GM19099 (cell line): ENCODE measurements around the gene KBTBD4.

Experiments
- POLR2A ChIP-seq: IDR thresholded peaks from 3 replicates; pipeline ENCODE4 v1.6.1; 2011; ENCODE audit warnings: low read depth; ENCODE audit not compliant: insufficient read length; ENCODE audit errors: extremely low read depth

KBTBD4 gene

DNA sequence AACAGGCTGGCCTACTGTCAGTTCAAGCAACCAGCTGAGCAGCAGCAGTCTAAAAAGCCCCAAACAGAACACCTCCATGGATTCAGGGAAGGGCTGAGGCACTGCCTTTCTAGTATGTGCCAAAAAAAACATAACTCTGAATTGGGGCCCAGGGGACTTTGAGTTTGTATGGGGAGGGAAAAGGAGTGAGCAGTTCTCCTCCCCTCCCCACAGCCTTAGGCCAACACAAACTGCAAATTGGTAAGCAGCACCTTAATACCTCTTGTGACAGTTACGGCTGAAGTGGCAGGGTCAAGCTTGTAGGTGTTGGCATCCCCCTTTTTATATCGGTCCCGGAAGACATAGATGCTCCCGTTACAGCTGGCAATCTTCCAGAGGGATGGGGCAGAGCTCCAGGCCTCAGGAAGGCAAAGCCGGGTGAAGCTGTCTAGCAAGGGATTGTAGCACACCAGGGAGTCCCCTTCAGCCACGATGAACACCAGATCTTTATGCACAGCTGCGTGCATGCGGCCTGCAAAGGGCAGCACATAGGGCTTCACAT lies 6.0 kb downstream of the KBTBD4 start:
- TF ChIP-seq POLR2A = no peak

DNA sequence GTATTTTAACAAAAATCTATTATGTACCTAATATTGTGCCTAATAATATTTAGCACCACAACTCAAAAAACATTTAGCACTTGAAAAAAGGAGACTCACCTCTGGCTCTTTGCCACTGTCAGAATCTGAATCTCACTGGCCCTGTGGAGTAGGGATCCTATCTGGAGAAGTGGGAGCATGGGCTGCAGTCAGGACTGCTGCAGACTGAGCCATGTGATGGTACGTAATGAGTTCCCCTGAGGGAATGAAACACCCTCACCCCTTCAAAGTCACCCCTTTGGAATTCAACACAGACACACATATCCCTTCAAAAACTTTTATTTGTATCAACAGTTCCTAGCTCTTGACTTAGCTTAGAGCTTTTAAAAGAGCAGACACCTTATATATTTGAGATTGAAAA lies 6.9 kb downstream of the KBTBD4 start:
- TF ChIP-seq POLR2A = no peak

GRCh38 chr11:47571357-47571729 lies 7.4 kb downstream of the KBTBD4 start:
- TF ChIP-seq POLR2A = no peak

DNA sequence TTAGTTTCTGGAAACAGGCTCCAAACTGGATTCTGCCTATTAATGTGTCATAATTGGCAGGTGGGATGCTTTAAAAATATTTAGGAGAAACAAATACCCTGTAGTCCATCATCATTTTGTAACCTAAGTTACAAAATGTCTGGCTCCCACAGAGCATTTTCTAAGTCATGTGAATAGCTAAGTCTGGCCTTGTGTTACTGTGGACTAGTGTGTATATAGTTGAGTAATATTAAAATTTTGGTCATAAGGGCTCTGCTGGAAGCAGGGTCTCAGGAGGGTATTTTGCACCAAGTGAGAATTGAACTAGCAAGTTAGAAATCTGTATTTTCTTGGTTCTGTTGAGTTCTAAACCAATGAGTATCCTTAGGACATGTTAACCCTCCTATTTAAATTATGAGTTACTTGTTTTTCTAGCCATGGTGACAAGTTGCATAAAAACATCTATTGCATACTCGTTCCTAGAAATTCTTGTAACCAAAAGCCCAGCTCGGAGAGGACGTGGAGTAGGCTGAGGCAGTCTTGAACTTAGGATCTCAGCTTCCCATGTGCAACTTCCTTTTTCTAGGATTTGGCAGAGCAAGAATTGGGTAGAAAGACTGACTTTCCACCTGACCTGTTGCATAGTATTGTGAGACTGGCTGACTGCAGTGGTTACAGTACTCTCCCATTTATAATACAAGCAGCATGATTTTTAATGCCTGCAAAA lies 8.0 kb downstream of the KBTBD4 start:
- no peak for TF ChIP-seq POLR2A

DNA sequence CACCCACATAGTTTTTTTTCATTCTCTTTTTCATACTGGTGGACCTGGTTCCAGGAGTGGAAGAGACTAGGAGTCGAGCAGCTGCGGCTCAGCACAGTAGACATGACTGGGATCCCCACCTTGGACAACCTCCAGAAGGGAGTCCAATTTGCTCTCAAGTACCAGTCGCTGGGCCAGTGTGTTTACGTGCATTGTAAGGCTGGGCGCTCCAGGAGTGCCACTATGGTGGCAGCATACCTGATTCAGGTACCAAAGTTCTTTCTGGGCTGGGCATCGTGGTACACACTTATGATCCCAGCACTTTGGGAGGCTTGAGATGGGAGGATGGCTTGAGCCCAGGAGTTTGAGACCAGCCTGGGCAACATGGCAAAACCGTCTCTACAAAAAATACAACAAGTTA lies 9.1 kb downstream of the KBTBD4 start:
- no peak for TF ChIP-seq POLR2A

GRCh38 chr11:47566149-47566698 lies 12.5 kb downstream of the KBTBD4 start:
- no peak for TF ChIP-seq POLR2A

- peak; percentile 95 for TF ChIP-seq POLR2A
Observed at GRCh38 chr11:47565340-47566148, 13.2 kb downstream of the KBTBD4 start, which contains the start of gene PTPMT1. TSS of gene PTPMT1 (plus strand) at chr11:47565599. CDS start at chr11:47565623, 24 bp downstream.

GRCh38 chr11:47564933-47565339 lies 13.8 kb downstream of the KBTBD4 start:
- no peak for TF ChIP-seq POLR2A

DNA sequence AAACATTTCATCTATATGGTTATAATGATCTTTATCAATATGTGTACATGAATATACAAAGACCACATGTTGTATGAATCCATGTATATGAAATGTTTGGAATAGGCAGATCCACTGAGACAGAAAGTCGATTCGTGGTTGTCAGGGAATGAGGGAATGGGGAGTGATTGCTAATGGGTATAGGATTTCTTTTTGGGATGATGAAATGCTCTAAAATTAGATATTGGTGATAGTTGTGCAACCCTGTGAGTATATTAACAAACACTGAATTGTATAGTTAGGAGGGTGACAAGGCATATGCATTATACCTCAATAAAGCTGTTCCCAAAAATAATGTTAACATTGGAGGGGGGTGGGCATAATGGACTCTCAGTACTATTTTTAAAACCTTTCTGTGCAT lies 18.3 kb downstream of the KBTBD4 start:
- TF ChIP-seq POLR2A = no peak

GRCh38 chr11:47558695-47559094 lies 20.1 kb downstream of the KBTBD4 start:
- TF ChIP-seq POLR2A = no peak

DNA sequence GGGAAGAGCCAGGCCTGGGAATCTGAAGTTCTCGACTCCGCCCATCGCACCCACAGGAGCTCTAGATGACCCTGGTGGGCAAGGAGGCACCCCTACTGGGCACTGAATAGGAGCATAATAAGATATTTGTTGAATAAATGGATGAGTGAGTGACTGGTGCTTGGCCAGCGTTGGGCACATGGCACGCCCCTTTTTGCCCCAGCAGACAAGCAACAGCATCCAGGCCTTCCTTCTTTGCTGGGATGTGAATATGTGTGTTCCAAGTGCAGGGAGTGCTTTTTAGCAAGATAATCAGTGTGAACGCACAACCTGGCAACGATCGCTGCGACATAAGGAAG lies 25.4 kb downstream of the KBTBD4 start:
- no peak for TF ChIP-seq POLR2A

DNA sequence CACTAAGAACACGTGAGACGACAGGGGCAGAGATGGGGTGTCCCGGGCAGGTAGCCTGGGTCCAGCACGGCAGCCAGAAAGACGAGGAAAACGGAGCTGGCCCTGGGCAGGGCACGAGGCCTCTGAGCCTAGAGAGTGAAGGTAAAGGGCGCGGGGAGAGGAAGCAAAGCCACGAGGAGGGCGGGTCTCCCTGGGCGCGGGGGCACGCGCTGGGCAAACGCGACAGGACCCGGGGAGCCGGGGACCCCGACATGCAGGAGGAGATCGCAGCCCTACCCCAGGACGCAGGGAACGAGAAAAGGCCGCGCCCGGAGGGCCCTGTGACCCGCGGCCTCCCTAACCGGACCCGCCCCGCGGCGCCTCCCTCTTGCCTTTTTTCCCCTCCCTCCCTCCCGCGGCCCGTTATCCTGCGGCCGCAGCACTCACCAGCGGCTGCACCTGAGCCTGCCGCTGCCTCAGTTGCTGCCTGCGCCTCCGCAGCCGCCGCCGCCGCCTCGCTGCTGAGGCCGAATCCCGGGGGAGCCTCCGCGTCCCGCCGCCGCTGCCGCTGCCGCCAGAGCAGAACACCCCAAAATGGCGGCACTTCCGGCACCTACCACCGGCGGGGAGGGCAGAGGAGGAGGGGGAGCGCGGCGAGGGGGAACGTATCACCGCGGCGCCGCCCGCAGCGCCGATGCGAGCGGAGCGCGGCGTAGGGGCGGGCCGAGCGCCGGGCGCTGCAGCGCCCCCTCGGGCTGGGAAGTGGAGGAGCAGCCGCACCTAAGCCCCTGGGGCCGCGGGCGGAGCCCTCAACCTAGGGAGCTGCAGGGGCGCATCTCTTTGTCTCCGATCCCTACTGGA lies 26.0 kb downstream of the KBTBD4 start, which contains the start of gene CELF1:
TSS of gene CELF1 (minus strand) at position 567 of the 840 bp plus-strand sequence. CDS start 53,609 bp downstream, outside the sequence.
- peak; percentile 79 for TF ChIP-seq POLR2A

DNA sequence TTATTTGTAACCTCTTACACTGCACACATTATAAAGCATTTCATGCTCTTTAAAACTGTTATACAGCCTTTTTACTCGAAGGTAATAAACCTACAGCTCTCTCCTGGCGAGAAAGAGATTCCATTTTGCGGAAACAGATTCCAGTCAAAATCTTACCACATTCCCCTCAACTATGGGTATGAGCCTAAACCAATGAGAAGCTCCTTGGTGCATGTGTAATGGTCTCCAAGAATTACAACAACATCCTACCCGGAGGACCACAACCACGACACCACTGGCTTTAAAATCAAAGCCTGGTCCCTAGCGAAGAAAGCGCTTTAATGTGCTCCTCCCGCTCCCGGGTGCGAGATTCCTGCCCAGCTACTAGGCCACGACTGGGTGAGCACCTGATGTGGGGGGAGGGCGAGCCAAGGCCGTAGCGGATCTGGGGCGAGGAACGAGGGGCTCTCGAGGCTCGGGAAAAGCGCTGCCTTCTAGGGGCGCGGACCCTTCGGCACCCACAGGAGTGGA lies 26.7 kb downstream of the KBTBD4 start:
- TF ChIP-seq POLR2A = no peak

- no peak for TF ChIP-seq POLR2A
Observed at GRCh38 chr11:47551086-47551485, 27.7 kb downstream of the KBTBD4 start.
